ENCODE results near the gene VWF. TPM values are rescaled to one million over a fixed set of nuclear protein-coding genes. Genes with fewer than 3 reads are reported as not detected.
A peak's percentile ranks its signal among the peaks of the same experiment; 100 is the strongest.

Gene VWF
- total RNA-seq, 1 donor from 2014 or later: 468 TPM

GRCh38 chr12:5945071-5946008 lies 179.1 kb downstream of the VWF start, which contains the start of gene ANO2:
TSS of gene ANO2 (minus strand) at chr12:5945259. CDS start at chr12:5945217, 42 bp downstream.
- Histone ChIP-seq H3K4me3 (peak within 1 kb of the TSS; percentile 41), H3K36me3 (peaks cover 26% of the 10 kb centered on the region), H3K27me3 (ENCODE audit: low read depth) (peaks cover 37% of the 10 kb centered on the region), H3K4me1 (no peaks in the 10 kb centered on the region), H3K27ac (no peak within 1 kb of the TSS), H3K9me3 (no peaks in the 10 kb centered on the region)
- intact Hi-C loops (cut with DNase I): no loop called here
- ATAC-seq (peak; percentile 56 to 66), DNase-seq (no peak)
- TF ChIP-seq CTCF (IDR thresholded peaks at IDR 0.05): no peak

GRCh38 chr12:5944688-5945070 lies 179.8 kb downstream of the VWF start:
- Histone ChIP-seq H3K27me3 (ENCODE audit: low read depth) (peaks cover 36% of the 10 kb centered on the region), H3K27ac (no peak overlapping the region), H3K4me1 (no peaks in the 10 kb centered on the region), H3K36me3 (peaks cover 20% of the 10 kb centered on the region), H3K9me3 (no peaks in the 10 kb centered on the region), H3K4me3 (peak overlapping the region; percentile 41)
- DNase-seq: no peak
- no peak for ATAC-seq
- TF ChIP-seq CTCF (IDR thresholded peaks at IDR 0.05): no peak
- intact Hi-C loops (cut with DNase I): no loop called here

- Histone ChIP-seq H3K27ac (no peak overlapping the region), H3K36me3 (peaks cover 17% of the 10 kb centered on the region), H3K27me3 (ENCODE audit: low read depth) (peaks cover 33% of the 10 kb centered on the region), H3K9me3 (no peaks in the 10 kb centered on the region), H3K4me1 (no peaks in the 10 kb centered on the region), H3K4me3 (no peak overlapping the region)
- no peak for DNase-seq
- no peak for TF ChIP-seq CTCF (IDR thresholded peaks at IDR 0.05)
- ATAC-seq: no peak
- intact Hi-C loops (cut with DNase I): no loop called here
Observed at GRCh38 chr12:5944053-5944452, 180.4 kb downstream of the VWF start.

GRCh38 chr12:5941907-5942306 lies 182.6 kb downstream of the VWF start:
- no peak for TF ChIP-seq CTCF (IDR thresholded peaks at IDR 0.05)
- DNase-seq: no peak
- ATAC-seq: no peak

GRCh38 chr12:5927732-5928516 lies 196.5 kb downstream of the VWF start:
- intact Hi-C loops (cut with DNase I): no loop called here
- Histone ChIP-seq H3K4me3 (no peak overlapping the region), H3K27ac (no peak overlapping the region), H3K9me3 (no peaks in the 10 kb centered on the region), H3K27me3 (ENCODE audit: low read depth) (no peaks in the 10 kb centered on the region), H3K36me3 (no peaks in the 10 kb centered on the region), H3K4me1 (no peaks in the 10 kb centered on the region)
- DNase-seq: no peak
- TF ChIP-seq CTCF (IDR thresholded peaks at IDR 0.05): no peak
- no peak for ATAC-seq

More at GRCh38 chr12:5941907-5942306, 182.6 kb downstream of the VWF start:
- intact Hi-C loops (cut with DNase I): no loop called here
- H3K9me3 ChIP-seq: no peaks in the 10 kb centered on the region
- peaks cover 33% of the 10 kb centered on the region for H3K27me3 ChIP-seq (ENCODE audit: low read depth)
- no peak overlapping the region for H3K27ac ChIP-seq
- H3K4me3 ChIP-seq: no peak overlapping the region
- no peaks in the 10 kb centered on the region for H3K4me1 ChIP-seq
- H3K36me3 ChIP-seq: peaks cover 3% of the 10 kb centered on the region

All from lower lobe of right lung (tissue), 2 donors.